HG02943 (cell line): ENCODE measurements around the gene FCN1.

ENCODE experiments used
- ATAC-seq: cut with Tn5 transposase; IDR thresholded peaks from one replicate; pipeline ENCODE4 v1.9.1; 2021; ENCODE audit warnings: mild to moderate bottlenecking, low read depth, moderate library complexity; ENCODE audit not compliant: unreplicated experiment

Gene FCN1

GRCh38 chr9:134915046-134915985 lies 2.4 kb downstream of the FCN1 start:
- no peak for ATAC-seq

- no peak for ATAC-seq
These were observed 3.2 kb downstream of the FCN1 start for GRCh38 chr9:134914501-134914834.

GRCh38 chr9:134913713-134914500 lies 3.8 kb downstream of the FCN1 start:
- no peak for ATAC-seq

GRCh38 chr9:134913041-134913712 lies 4.5 kb downstream of the FCN1 start:
- ATAC-seq, result no peak

GRCh38 chr9:134912126-134912840 lies 5.4 kb downstream of the FCN1 start:
- ATAC-seq, result no peak

- no peak for ATAC-seq
These were observed 7.9 kb downstream of the FCN1 start for GRCh38 chr9:134909511-134910481.

GRCh38 chr9:134908524-134909309 lies 9.0 kb downstream of the FCN1 start:
- ATAC-seq, result no peak

GRCh38 chr9:134902936-134903335 lies 14.8 kb downstream of the FCN1 start:
- no peak for ATAC-seq

- no peak for ATAC-seq
These were observed 17.9 kb downstream of the FCN1 start for GRCh38 chr9:134899818-134900217.

GRCh38 chr9:134899168-134899567 lies 18.5 kb downstream of the FCN1 start:
- ATAC-seq, result no peak

- no peak for ATAC-seq
These were observed 19.4 kb downstream of the FCN1 start for GRCh38 chr9:134898319-134898718.

GRCh38 chr9:134897584-134898170 lies 20.0 kb downstream of the FCN1 start:
- ATAC-seq, result no peak

- no peak for ATAC-seq
These were observed 20.7 kb downstream of the FCN1 start for GRCh38 chr9:134896834-134897583.

- no peak for ATAC-seq
These were observed 21.5 kb downstream of the FCN1 start for GRCh38 chr9:134895908-134896833.

GRCh38 chr9:134895567-134895907 lies 22.2 kb downstream of the FCN1 start:
- ATAC-seq, result no peak

- ATAC-seq, result no peak
These were observed 22.6 kb downstream of the FCN1 start for GRCh38 chr9:134895097-134895496.
